ENCODE measurements around the gene POU2F3. TPM values are rescaled to one million over a fixed set of nuclear protein-coding genes. Genes with fewer than 3 reads are reported as not detected.

Gene POU2F3
- total and polyA plus RNA-seq, 2 of the 8 experiments (the other 6 are each of a cell fraction or from before 2014, with no cell fraction given) = 1.0 to 2.1 TPM

- TF ChIP-seq ATF3 (IDR thresholded peaks at IDR 0.05; ENCODE audit: insufficient read depth, low read depth, low read length) (no peak), EZH2 (IDR thresholded peaks at IDR 0.05; ENCODE audit: low read depth, low read length, severe bottlenecking) (no peak), SP1 (IDR thresholded peaks at IDR 0.05; ENCODE audit: low read depth, low read length) (no peak), SIRT6 (IDR thresholded peaks at IDR 0.05; ENCODE audit: low read length) (no peak), NRF1 (IDR thresholded peaks at IDR 0.05; ENCODE audit: low read depth, low read length) (no peak), ASH2L (IDR thresholded peaks at IDR 0.05; ENCODE audit: low read length) (no peak)
- TF ChIP-seq, protein P1, sequence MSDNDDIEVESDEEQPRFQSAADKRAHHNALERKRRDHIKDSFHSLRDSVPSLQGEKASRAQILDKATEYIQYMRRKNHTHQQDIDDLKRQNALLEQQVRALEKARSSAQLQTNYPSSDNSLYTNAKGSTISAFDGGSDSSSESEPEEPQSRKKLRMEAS (IDR thresholded peaks at IDR 0.05) = no peak
These were observed 54.2 kb downstream of the POU2F3 start (continued) for GRCh38 chr11:120294096-120294495.
